Measurements from ENCODE around the gene LILRB1. TPM values are rescaled to one million over a fixed set of nuclear protein-coding genes. Genes with fewer than 3 reads are reported as not detected.

Gene LILRB1
- total RNA-seq, 1 donor from 2014 or later = not detected

GRCh38 chr19:54662730-54663129, 32.4 kb downstream of the LILRB1 start, which contains the start of gene LILRB4:
TSS of gene LILRB4 (plus strand) at chr19:54662985. CDS start at chr19:54663034, 49 bp downstream.
- no peak for TF ChIP-seq CTCF (conservative IDR thresholded peaks at IDR 0.05)
- Mint-ChIP-seq H3K27ac (no peak within 1 kb of the TSS), H3K9me3 (no peaks in the 10 kb centered on the region), H3K4me1 (ENCODE audit: unreplicated experiment) (no peaks in the 10 kb centered on the region), H3K36me3 (no peaks in the 10 kb centered on the region), H3K4me3 (no peak within 1 kb of the TSS), H3K27me3 (no peaks in the 10 kb centered on the region)
- no peak for DNase-seq (ENCODE audit: extremely low spot score, unreplicated experiment)

- no peak for DNase-seq (ENCODE audit: extremely low spot score, unreplicated experiment)
- no peaks in the 10 kb centered on the region for H3K36me3 Mint-ChIP-seq
- no peak for TF ChIP-seq CTCF (conservative IDR thresholded peaks at IDR 0.05)
- H3K4me1 Mint-ChIP-seq (ENCODE audit: unreplicated experiment) = no peaks in the 10 kb centered on the region
- H3K27ac Mint-ChIP-seq = no peak overlapping the region
- peaks cover 5% of the 10 kb centered on the region for H3K9me3 Mint-ChIP-seq
- H3K4me3 Mint-ChIP-seq = no peak overlapping the region
- no peaks in the 10 kb centered on the region for H3K27me3 Mint-ChIP-seq
Observed at GRCh38 chr19:54665530-54665929, 35.2 kb downstream of the LILRB1 start.

- TF ChIP-seq CTCF (conservative IDR thresholded peaks at IDR 0.05) = no peak
- Mint-ChIP-seq H3K4me3 (no peak overlapping the region), H3K27ac (no peak overlapping the region), H3K27me3 (no peaks in the 10 kb centered on the region), H3K36me3 (no peaks in the 10 kb centered on the region), H3K4me1 (ENCODE audit: unreplicated experiment) (no peaks in the 10 kb centered on the region), H3K9me3 (peaks cover 5% of the 10 kb centered on the region)
- no peak for DNase-seq (ENCODE audit: extremely low spot score, unreplicated experiment)
Observed at GRCh38 chr19:54667217-54667616, 36.9 kb downstream of the LILRB1 start.

GRCh38 chr19:54668353-54668752, 38.1 kb downstream of the LILRB1 start:
- Mint-ChIP-seq H3K4me3 (no peak overlapping the region), H3K27ac (no peak overlapping the region), H3K4me1 (ENCODE audit: unreplicated experiment) (no peaks in the 10 kb centered on the region), H3K27me3 (no peaks in the 10 kb centered on the region), H3K9me3 (peaks cover 5% of the 10 kb centered on the region), H3K36me3 (no peaks in the 10 kb centered on the region)
- no peak for DNase-seq (ENCODE audit: extremely low spot score, unreplicated experiment)
- no peak for TF ChIP-seq CTCF (conservative IDR thresholded peaks at IDR 0.05)

- peaks cover 5% of the 10 kb centered on the region for H3K9me3 Mint-ChIP-seq
- DNase-seq (ENCODE audit: extremely low spot score, unreplicated experiment) = no peak
- no peaks in the 10 kb centered on the region for H3K27me3 Mint-ChIP-seq
- H3K4me1 Mint-ChIP-seq (ENCODE audit: unreplicated experiment) = no peaks in the 10 kb centered on the region
- no peaks in the 10 kb centered on the region for H3K36me3 Mint-ChIP-seq
- no peak overlapping the region for H3K27ac Mint-ChIP-seq
- no peak for TF ChIP-seq CTCF (conservative IDR thresholded peaks at IDR 0.05)
- H3K4me3 Mint-ChIP-seq = no peak overlapping the region
Observed at GRCh38 chr19:54670576-54671357, 40.5 kb downstream of the LILRB1 start.

Data from type B pancreatic cell (in vitro differentiated cells).